Measurements from ENCODE around the gene CPXM1. TPM values are rescaled to one million over a fixed set of nuclear protein-coding genes. Genes with fewer than 3 reads are reported as not detected.
A peak's percentile ranks its signal among the peaks of the same experiment; 100 is the strongest.

CPXM1 gene
- total RNA-seq, 2 donors from 2014 or later, result 80.1 to 106 TPM

DNA sequence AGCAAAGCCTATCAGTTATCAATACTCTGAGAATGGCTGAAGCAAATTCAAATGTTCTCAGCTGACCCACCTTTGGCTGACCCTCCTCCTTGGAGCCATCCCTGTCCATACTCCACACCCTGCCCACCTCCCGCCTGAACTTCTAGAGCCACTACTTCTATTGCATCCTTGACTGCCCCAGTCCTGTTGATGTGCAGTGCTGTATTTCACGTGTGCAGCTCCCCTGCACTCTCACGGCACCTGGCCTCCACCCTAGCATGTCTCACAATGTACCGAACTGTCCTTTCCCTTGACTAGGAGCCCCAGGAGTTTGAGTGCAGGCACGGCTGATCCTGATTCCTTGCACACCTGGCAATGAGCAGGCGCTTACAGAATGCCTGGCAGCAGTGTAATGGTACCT lies 7.0 kb downstream of the CPXM1 start:
- Histone ChIP-seq H3K4me3 (ENCODE audit: low read length) (no peak overlapping the region), H3K27ac (ENCODE audit: low read depth, low read length) (no peak overlapping the region), H3K9ac (ENCODE audit: extremely low read depth, low read length, poor library complexity, severe bottlenecking) (no peak overlapping the region), H3K9me3 (ENCODE audit: control insufficient read depth, low read length) (no peaks in the 10 kb centered on the region), H3K4me1 (ENCODE audit: control insufficient read depth, insufficient read depth, low read length) (no peaks in the 10 kb centered on the region), H3K27me3 (ENCODE audit: control insufficient read depth, insufficient read depth, low read length, poor library complexity, severe bottlenecking) (no peaks in the 10 kb centered on the region), H3K36me3 (ENCODE audit: control insufficient read depth, insufficient read depth, low read length) (peaks cover 27% of the 10 kb centered on the region)
- Mint-ChIP-seq H3K4me3 (no peak overlapping the region), H3K36me3 (ENCODE audit: low read depth) (peaks cover 34% of the 10 kb centered on the region), H3K4me1 (no peaks in the 10 kb centered on the region), H3K27me3 (ENCODE audit: insufficient read depth) (peaks cover 20% of the 10 kb centered on the region), H3K9me3 (no peaks in the 10 kb centered on the region), H3K27ac (no peak overlapping the region)
- TF ChIP-seq CTCF (conservative IDR thresholded peaks at IDR 0.05), result no peak
- WGBS, 2 experiments (ENCODE audit: insufficient coverage in 1 of 2, insufficient read length in 1 of 2), result 95 to 97% methylated on average over 6 of the region's 6 CpGs
- no peak for DNase-seq

GRCh38 chr20:2783908-2784566 lies 16.4 kb downstream of the CPXM1 start:
- H3K27me3 ChIP-seq (ENCODE audit: control insufficient read depth, insufficient read depth, low read length, poor library complexity, severe bottlenecking), result peaks cover 7% of the 10 kb centered on the region
- no peak for TF ChIP-seq CTCF (conservative IDR thresholded peaks at IDR 0.05)
- Mint-ChIP-seq H3K27me3 (ENCODE audit: insufficient read depth) (peaks cover 49% of the 10 kb centered on the region), H3K27ac (no peak overlapping the region), H3K4me3 (no peak overlapping the region), H3K9me3 (no peaks in the 10 kb centered on the region), H3K36me3 (ENCODE audit: low read depth) (no peaks in the 10 kb centered on the region), H3K4me1 (no peaks in the 10 kb centered on the region)
- DNase-seq, result no peak
- H3K9me3 ChIP-seq (ENCODE audit: control insufficient read depth, low read length), result no peaks in the 10 kb centered on the region
- WGBS, 2 experiments (ENCODE audit: insufficient coverage in 1 of 2, insufficient read length in 1 of 2), result 91 to 95% methylated on average over 4 to 6 of the region's 6 CpGs
- H3K9ac ChIP-seq (ENCODE audit: extremely low read depth, low read length, poor library complexity, severe bottlenecking), result no peak overlapping the region
- H3K4me3 ChIP-seq (ENCODE audit: low read length), result no peak overlapping the region
- no peaks in the 10 kb centered on the region for H3K4me1 ChIP-seq (ENCODE audit: control insufficient read depth, insufficient read depth, low read length)
- H3K27ac ChIP-seq (ENCODE audit: low read depth, low read length), result no peak overlapping the region
- no peaks in the 10 kb centered on the region for H3K36me3 ChIP-seq (ENCODE audit: control insufficient read depth, insufficient read depth, low read length)

DNA sequence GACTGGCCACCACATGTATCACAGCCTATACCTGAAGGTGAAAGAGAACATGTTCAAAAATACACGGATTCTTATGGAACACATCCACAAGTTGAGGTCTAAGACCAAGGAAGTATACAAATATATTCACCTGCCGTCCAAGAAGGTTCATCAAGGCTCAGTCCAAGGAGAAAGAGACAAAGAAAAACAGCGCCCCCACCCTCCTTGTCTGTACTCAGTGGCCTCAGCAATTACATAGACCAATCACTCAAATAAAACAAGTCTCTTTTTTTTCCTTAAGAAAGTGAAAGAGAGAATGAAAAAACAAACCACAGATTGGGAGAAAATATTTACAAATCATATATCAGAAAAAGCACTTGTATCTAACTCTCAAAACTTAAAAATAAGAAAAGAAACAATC lies 19.5 kb downstream of the CPXM1 start:
- no peaks in the 10 kb centered on the region for H3K36me3 ChIP-seq (ENCODE audit: control insufficient read depth, insufficient read depth, low read length)
- DNase-seq, result no peak
- H3K27ac ChIP-seq (ENCODE audit: low read depth, low read length), result no peak overlapping the region
- Mint-ChIP-seq H3K9me3 (no peaks in the 10 kb centered on the region), H3K4me1 (no peaks in the 10 kb centered on the region), H3K27ac (no peak overlapping the region), H3K4me3 (no peak overlapping the region), H3K27me3 (ENCODE audit: insufficient read depth) (peaks cover 35% of the 10 kb centered on the region), H3K36me3 (ENCODE audit: low read depth) (no peaks in the 10 kb centered on the region)
- H3K4me3 ChIP-seq (ENCODE audit: low read length), result no peak overlapping the region
- H3K9me3 ChIP-seq (ENCODE audit: control insufficient read depth, low read length), result no peaks in the 10 kb centered on the region
- peak; percentile 53 for TF ChIP-seq CTCF (conservative IDR thresholded peaks at IDR 0.05)
- peaks cover 7% of the 10 kb centered on the region for H3K27me3 ChIP-seq (ENCODE audit: control insufficient read depth, insufficient read depth, low read length, poor library complexity, severe bottlenecking)
- WGBS, 2 experiments (ENCODE audit: insufficient coverage in 1 of 2, insufficient read length in 1 of 2), result 58 to 63% methylated on average over 2 to 3 of the region's 3 CpGs
- H3K4me1 ChIP-seq (ENCODE audit: control insufficient read depth, insufficient read depth, low read length), result no peaks in the 10 kb centered on the region
- H3K9ac ChIP-seq (ENCODE audit: extremely low read depth, low read length, poor library complexity, severe bottlenecking), result no peak overlapping the region

All from endodermal cell (in vitro differentiated cells).